ENCODE measurements around the gene TUBGCP4. TPM values are rescaled to one million over a fixed set of nuclear protein-coding genes. Genes with fewer than 3 reads are reported as not detected.

TUBGCP4 gene
- total RNA-seq, 4 donors from 2014 or later: 11.8 to 17.5 (median 14.3) TPM

- Histone ChIP-seq H3K4me3 (no peak overlapping the region), H3K4me1 (no peaks in the 10 kb centered on the region), H3K27ac (no peak overlapping the region), H3K9me3 (peaks cover 0 to 89% (median 28%) of the 10 kb centered on the region in 4 donors), H3K27me3 (no peaks in the 10 kb centered on the region), H3K36me3 (peaks cover 2 to 100% (median 54%) of the 10 kb centered on the region in 3 donors)
- WGBS, 2 donors: 97 to 99% methylated on average over 7 of the region's 7 CpGs
- no peak for DNase-seq (ENCODE audit: low spot score in 2 of 2)
- no peak for TF ChIP-seq EP300 (IDR thresholded peaks at IDR 0.05)
- no peak for TF ChIP-seq POLR2A (IDR thresholded peaks at IDR 0.05)
- TF ChIP-seq, protein P1, sequence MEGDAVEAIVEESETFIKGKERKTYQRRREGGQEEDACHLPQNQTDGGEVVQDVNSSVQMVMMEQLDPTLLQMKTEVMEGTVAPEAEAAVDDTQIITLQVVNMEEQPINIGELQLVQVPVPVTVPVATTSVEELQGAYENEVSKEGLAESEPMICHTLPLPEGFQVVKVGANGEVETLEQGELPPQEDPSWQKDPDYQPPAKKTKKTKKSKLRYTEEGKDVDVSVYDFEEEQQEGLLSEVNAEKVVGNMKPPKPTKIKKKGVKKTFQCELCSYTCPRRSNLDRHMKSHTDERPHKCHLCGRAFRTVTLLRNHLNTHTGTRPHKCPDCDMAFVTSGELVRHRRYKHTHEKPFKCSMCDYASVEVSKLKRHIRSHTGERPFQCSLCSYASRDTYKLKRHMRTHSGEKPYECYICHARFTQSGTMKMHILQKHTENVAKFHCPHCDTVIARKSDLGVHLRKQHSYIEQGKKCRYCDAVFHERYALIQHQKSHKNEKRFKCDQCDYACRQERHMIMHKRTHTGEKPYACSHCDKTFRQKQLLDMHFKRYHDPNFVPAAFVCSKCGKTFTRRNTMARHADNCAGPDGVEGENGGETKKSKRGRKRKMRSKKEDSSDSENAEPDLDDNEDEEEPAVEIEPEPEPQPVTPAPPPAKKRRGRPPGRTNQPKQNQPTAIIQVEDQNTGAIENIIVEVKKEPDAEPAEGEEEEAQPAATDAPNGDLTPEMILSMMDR (IDR thresholded peaks at IDR 0.05): no peak
These were observed 9.5 kb upstream of the TUBGCP4 start for GRCh38 chr15:43361313-43361903.

- peak overlapping the region; percentile 73 to 98 (median 91) for H3K4me3 ChIP-seq
- TF ChIP-seq EP300 (IDR thresholded peaks at IDR 0.05): no peak
- H3K9me3 ChIP-seq: peaks cover 0 to 10% (median 0%) of the 10 kb centered on the region in 4 donors
- H3K27me3 ChIP-seq: no peaks in the 10 kb centered on the region
- H3K4me1 ChIP-seq: peaks cover 0 to 38% (median 17%) of the 10 kb centered on the region in 4 donors
- no peak for DNase-seq (ENCODE audit: low spot score in 2 of 2)
- H3K27ac ChIP-seq: peak overlapping the region; percentile 11 to 81 (median 79)
- WGBS, 2 donors: 1 to 3% methylated on average over 30 to 39 of the region's 45 CpGs
- H3K36me3 ChIP-seq: peaks cover 0 to 30% (median 6%) of the 10 kb centered on the region in 3 donors
These were observed 459 bp upstream of the TUBGCP4 start for GRCh38 chr15:43370310-43370974.

- TF ChIP-seq POLR2A (IDR thresholded peaks at IDR 0.05) (no peak), EP300 (IDR thresholded peaks at IDR 0.05) (no peak)
- TF ChIP-seq, protein P1 (IDR thresholded peaks at IDR 0.05): peak in 4 of 5 experiments; percentile 42 to 61 (median 52)
- no peaks in the 10 kb centered on the region for H3K9me3 ChIP-seq
- no peak overlapping the region for H3K27ac ChIP-seq
- WGBS, 2 donors: 73 to 82% methylated on average over 13 of the region's 13 CpGs
- H3K4me3 ChIP-seq: no peak overlapping the region
- no peaks in the 10 kb centered on the region for H3K27me3 ChIP-seq
- H3K36me3 ChIP-seq: peaks cover 0 to 38% (median 0%) of the 10 kb centered on the region in 3 donors
- DNase-seq (ENCODE audit: low spot score in 2 of 2): no peak
- H3K4me1 ChIP-seq: peaks cover 0 to 17% (median 9%) of the 10 kb centered on the region in 4 donors
These were observed 5.3 kb downstream of the TUBGCP4 start for GRCh38 chr15:43376017-43376705.

DNA sequence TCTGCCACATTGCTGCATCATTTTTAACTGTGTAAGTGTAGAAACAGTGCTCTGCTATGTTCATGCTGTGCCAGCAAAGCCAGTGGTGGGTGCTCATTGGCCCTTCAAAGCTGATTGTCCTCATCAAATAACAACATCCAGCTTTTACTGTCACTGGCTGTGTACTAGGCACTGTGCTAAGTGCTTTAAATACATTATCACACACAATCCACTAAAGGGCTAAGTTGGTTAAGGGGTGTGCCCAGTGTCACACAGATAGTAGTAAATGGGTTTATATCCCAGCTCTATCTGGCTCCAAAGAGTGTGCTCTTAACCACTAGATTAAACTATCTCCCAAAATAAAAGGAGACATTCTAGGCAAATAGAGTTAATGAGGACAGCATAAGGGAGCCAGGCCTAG, 7.7 kb downstream of the TUBGCP4 start:
- TF ChIP-seq, protein P1 (IDR thresholded peaks at IDR 0.05): no peak
- TF ChIP-seq POLR2A (IDR thresholded peaks at IDR 0.05) (no peak), EP300 (IDR thresholded peaks at IDR 0.05) (no peak)
- H3K27ac ChIP-seq: no peak overlapping the region
- H3K4me3 ChIP-seq: no peak overlapping the region
- no peaks in the 10 kb centered on the region for H3K27me3 ChIP-seq
- no peak for DNase-seq (ENCODE audit: low spot score in 2 of 2)
- H3K36me3 ChIP-seq: peaks cover 0 to 60% (median 8%) of the 10 kb centered on the region in 3 donors
- no peaks in the 10 kb centered on the region for H3K9me3 ChIP-seq
- H3K4me1 ChIP-seq: no peaks in the 10 kb centered on the region

DNA sequence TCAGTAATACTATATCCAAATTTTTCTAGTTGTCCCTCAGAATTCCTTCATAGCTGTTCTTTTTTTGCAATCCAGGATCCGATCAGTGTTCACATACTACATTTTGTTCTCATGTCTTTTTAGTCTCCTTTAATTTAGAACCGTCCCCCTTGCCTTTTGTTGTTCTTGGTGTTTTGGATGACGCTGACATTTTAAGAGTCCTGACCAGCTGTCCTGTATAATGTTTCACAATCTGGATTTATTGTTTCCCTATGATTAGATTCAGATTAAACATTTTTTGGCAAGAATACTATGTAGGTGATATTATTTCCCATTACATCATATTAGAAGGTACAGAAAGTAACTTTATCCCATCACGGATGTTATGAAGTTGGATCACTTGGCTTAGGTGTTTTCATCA, 11.4 kb downstream of the TUBGCP4 start:
- DNase-seq (ENCODE audit: low spot score in 2 of 2): no peak
- Histone ChIP-seq H3K4me3 (no peak overlapping the region), H3K36me3 (peaks cover 0 to 89% (median 8%) of the 10 kb centered on the region in 3 donors), H3K9me3 (no peaks in the 10 kb centered on the region), H3K4me1 (no peaks in the 10 kb centered on the region), H3K27me3 (no peaks in the 10 kb centered on the region), H3K27ac (no peak overlapping the region)
- WGBS, 2 donors: 92 to 94% methylated on average over 4 of the region's 4 CpGs
- TF ChIP-seq, protein P1 (IDR thresholded peaks at IDR 0.05): no peak
- TF ChIP-seq EP300 (IDR thresholded peaks at IDR 0.05) (no peak), POLR2A (IDR thresholded peaks at IDR 0.05) (no peak)
